Gastrocnemius medialis (tissue), 4 donors: Measurements from ENCODE around the gene ASPHD2.

Source experiments
- POLR2A ChIP-seq, 2 donors: fragments of 450-650 bp; IDR thresholded peaks; one replicate each; pipeline ENCODE4 v1.6.1; 2017; ENCODE audit warnings: antibody characterized with exemption in 2 of 2, mild to moderate bottlenecking in 2 of 2, moderate library complexity in 2 of 2
- TF ChIP-seq, protein P1 (sequence below), 5 experiments: fragments of 450-650 bp in 3 of 5; fragments of 200-600 bp in 2 of 5; sonication (generic) in 2 of 5; IDR thresholded peaks in 4 of 5; conservative IDR thresholded peaks in 1 of 5; 1 replicate in 4 of 5; 2 replicates in 1 of 5; pipeline ENCODE4 v1.5.1; 2016 to 2019; ENCODE audit warnings: antibody characterized with exemption in 5 of 5, mild to moderate bottlenecking in 3 of 5, moderate library complexity in 3 of 5

GRCh38 chr22:26383968-26384556 lies 45.0 kb upstream of the ASPHD2 start:
- TF ChIP-seq, protein P1, sequence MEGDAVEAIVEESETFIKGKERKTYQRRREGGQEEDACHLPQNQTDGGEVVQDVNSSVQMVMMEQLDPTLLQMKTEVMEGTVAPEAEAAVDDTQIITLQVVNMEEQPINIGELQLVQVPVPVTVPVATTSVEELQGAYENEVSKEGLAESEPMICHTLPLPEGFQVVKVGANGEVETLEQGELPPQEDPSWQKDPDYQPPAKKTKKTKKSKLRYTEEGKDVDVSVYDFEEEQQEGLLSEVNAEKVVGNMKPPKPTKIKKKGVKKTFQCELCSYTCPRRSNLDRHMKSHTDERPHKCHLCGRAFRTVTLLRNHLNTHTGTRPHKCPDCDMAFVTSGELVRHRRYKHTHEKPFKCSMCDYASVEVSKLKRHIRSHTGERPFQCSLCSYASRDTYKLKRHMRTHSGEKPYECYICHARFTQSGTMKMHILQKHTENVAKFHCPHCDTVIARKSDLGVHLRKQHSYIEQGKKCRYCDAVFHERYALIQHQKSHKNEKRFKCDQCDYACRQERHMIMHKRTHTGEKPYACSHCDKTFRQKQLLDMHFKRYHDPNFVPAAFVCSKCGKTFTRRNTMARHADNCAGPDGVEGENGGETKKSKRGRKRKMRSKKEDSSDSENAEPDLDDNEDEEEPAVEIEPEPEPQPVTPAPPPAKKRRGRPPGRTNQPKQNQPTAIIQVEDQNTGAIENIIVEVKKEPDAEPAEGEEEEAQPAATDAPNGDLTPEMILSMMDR (IDR thresholded peaks at IDR 0.05 in 4 of 5, conservative IDR thresholded peaks at IDR 0.05 in 1 of 5), result no peak
- TF ChIP-seq POLR2A (IDR thresholded peaks at IDR 0.05), result no peak
